Upper lobe of left lung (tissue), 4 donors: ENCODE results near the gene WASF2.

Experiments used
- EP300 ChIP-seq, 4 donors: sonication (generic); formaldehyde crosslinking; IDR thresholded peaks; one replicate each; pipeline ENCODE4 v1.5.1; 2017; ENCODE audit warnings: antibody characterized with exemption in 4 of 4, control low read depth in 2 of 4
- POLR2A ChIP-seq, 4 donors: fragments of 450-650 bp; IDR thresholded peaks; one replicate each; pipeline ENCODE4 v1.5.1; 2016 to 2017; ENCODE audit warnings: antibody characterized with exemption in 4 of 4, mild to moderate bottlenecking in 2 of 4
- POLR2AphosphoS5 ChIP-seq, 2 donors: sonication (generic); formaldehyde crosslinking; IDR thresholded peaks; one replicate each; pipeline ENCODE4 v1.5.1; 2017; ENCODE audit warnings: antibody characterized with exemption in 2 of 2
- TF ChIP-seq, protein P1 (sequence below), 6 experiments: fragments of 450-650 bp in 4 of 6; fragments of 200-600 bp in 2 of 6; sonication (generic) in 2 of 6; IDR thresholded peaks; one replicate each; pipeline ENCODE4 v1.5.1; 2016 to 2019; ENCODE audit warnings: antibody characterized with exemption in 6 of 6

DNA sequence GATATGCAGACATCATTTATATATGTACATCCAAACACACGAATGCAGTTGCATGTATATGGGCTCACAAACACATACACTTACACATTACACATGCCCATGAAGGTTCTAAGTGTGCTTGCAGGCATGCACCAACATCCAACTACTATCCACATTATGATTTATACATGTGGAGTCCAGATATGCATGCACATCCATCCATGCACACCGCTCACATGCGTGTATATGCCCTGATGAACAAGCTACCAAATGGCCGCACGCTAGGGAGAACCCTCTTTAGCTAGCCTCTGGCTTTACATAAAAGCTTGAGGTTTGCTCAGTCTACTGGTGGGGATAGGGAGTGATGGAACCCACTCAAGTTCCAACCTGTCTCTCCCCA lies 89.0 kb downstream of the WASF2 start:
- no peak for TF ChIP-seq POLR2A (IDR thresholded peaks at IDR 0.05)
- TF ChIP-seq, protein P1, sequence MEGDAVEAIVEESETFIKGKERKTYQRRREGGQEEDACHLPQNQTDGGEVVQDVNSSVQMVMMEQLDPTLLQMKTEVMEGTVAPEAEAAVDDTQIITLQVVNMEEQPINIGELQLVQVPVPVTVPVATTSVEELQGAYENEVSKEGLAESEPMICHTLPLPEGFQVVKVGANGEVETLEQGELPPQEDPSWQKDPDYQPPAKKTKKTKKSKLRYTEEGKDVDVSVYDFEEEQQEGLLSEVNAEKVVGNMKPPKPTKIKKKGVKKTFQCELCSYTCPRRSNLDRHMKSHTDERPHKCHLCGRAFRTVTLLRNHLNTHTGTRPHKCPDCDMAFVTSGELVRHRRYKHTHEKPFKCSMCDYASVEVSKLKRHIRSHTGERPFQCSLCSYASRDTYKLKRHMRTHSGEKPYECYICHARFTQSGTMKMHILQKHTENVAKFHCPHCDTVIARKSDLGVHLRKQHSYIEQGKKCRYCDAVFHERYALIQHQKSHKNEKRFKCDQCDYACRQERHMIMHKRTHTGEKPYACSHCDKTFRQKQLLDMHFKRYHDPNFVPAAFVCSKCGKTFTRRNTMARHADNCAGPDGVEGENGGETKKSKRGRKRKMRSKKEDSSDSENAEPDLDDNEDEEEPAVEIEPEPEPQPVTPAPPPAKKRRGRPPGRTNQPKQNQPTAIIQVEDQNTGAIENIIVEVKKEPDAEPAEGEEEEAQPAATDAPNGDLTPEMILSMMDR (IDR thresholded peaks at IDR 0.05): no peak
- no peak for TF ChIP-seq POLR2AphosphoS5 (IDR thresholded peaks at IDR 0.05)
- TF ChIP-seq EP300 (IDR thresholded peaks at IDR 0.05): no peak
